DOHH2 (cell line): ENCODE measurements around the gene COMMD10.
"Not testable (repeated sequence)": the region's sequence is repeated elsewhere in the genome, so short reads cannot be mapped to it uniquely, and the experiment has no call there.

Experiments used
- H3F3A ChIP-seq: fragments of 200-600 bp; sonication (generic), shearing (Covaris generic); 2 replicates; pipeline ENCODE4 v1.6.0; 2016; ENCODE audit warnings: antibody characterized with exemption, mild to moderate bottlenecking; ENCODE audit not compliant: control insufficient read depth, insufficient read depth
- H3K27ac ChIP-seq: fragments of 200-600 bp; sonication (generic); 2 replicates; pipeline ENCODE4 v1.5.1; 2014; ENCODE audit warnings: low read depth, mild to moderate bottlenecking, low read length, moderate library complexity
- H3K27me3 ChIP-seq: fragments of 200-600 bp; sonication (generic); 2 replicates; pipeline ENCODE4 v1.6.1; 2014; ENCODE audit warnings: mild to moderate bottlenecking, low read length, mixed read lengths; ENCODE audit not compliant: control insufficient read depth
- H3K36me3 ChIP-seq: fragments of 200-600 bp; sonication (generic); 2 replicates; pipeline ENCODE4 v1.6.1; 2014; ENCODE audit warnings: mild to moderate bottlenecking, low read length, moderate library complexity, mixed read lengths; ENCODE audit not compliant: control insufficient read depth
- H3K4me1 ChIP-seq: fragments of 200-600 bp; sonication (generic); 2 replicates; pipeline ENCODE4 v1.6.1; 2014; ENCODE audit warnings: mild to moderate bottlenecking, low read length, mixed read lengths; ENCODE audit not compliant: control insufficient read depth
- H3K4me2 ChIP-seq: fragments of 200-600 bp; sonication (generic); 2 replicates; pipeline ENCODE4 v1.6.0; 2014; ENCODE audit warnings: mild to moderate bottlenecking, low read length, moderate library complexity
- H3K4me3 ChIP-seq: fragments of 200-600 bp; sonication (generic); 2 replicates; pipeline ENCODE4 v1.5.1; 2014; ENCODE audit warnings: mild to moderate bottlenecking, low read length, mixed read lengths
- H3K79me2 ChIP-seq: fragments of 200-600 bp; sonication (generic); 2 replicates; pipeline ENCODE4 v1.6.1; 2014; ENCODE audit warnings: mild to moderate bottlenecking, low read length, mixed read lengths; ENCODE audit not compliant: control insufficient read depth
- H3K9me2 ChIP-seq: fragments of 200-600 bp; sonication (generic); replicated peaks from 2 replicates; pipeline ENCODE4 v1.6.1; 2014; ENCODE audit warnings: mild to moderate bottlenecking, low read length, mixed read lengths; ENCODE audit not compliant: control insufficient read depth
- H3K9me3 ChIP-seq: fragments of 200-600 bp; sonication (generic); 2 replicates; pipeline ENCODE4 v1.6.1; 2014; ENCODE audit warnings: antibody characterized with exemption, low read length, mixed read lengths; ENCODE audit not compliant: control insufficient read depth, insufficient read depth
- H4K20me1 ChIP-seq: fragments of 200-600 bp; sonication (generic); 2 replicates; pipeline ENCODE4 v1.6.0; 2014; ENCODE audit warnings: low read depth, mild to moderate bottlenecking, antibody characterized with exemption, low read length, moderate library complexity; ENCODE audit not compliant: control insufficient read depth, insufficient read depth
- EZH2phosphoT487 ChIP-seq: fragments of 200-600 bp; sonication (generic); IDR thresholded peaks from 2 replicates; pipeline ENCODE4 v1.6.1; 2017; ENCODE audit warnings: borderline replicate concordance, mild to moderate bottlenecking, antibody characterized with exemption, low read length, moderate library complexity, mixed read lengths
- TF ChIP-seq, protein P1 (sequence below): fragments of 200-600 bp; sonication (generic); IDR thresholded peaks from one replicate; pipeline ENCODE4 v1.5.1; 2014; ENCODE audit warnings: antibody characterized with exemption, mild to moderate bottlenecking, low read depth, low read length; ENCODE audit not compliant: poor library complexity, severe bottlenecking

Gene COMMD10

DNA sequence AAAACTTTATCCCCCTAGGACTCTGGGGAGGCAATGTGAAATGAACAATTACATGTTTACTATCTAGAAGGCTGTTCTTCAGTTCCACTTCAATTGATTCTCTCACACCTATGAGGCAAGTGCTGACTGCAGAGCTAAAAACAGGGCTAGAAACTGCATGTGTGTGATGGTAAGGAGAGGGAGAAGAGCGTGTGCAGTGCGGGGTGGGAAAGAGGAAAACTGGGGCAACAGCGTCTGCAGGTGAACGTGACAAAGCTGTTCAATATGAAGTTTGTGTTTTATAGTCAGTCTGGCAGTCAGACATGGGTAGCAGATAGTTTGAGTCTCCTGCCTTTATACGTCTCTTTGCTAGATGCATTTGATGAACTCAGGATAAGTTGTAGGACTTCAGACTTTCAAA lies 6.6 kb upstream of the COMMD10 start:
- Histone ChIP-seq H3K27me3 (no peaks in the 10 kb centered on the region), H3K9me2 (no peaks in the 10 kb centered on the region), H3K4me1 (peaks cover 28% of the 10 kb centered on the region), H3K9me3 (no peaks in the 10 kb centered on the region), H3F3A (0 out of 2 replicates have a peak, but pooled peaks cover 8% of the 10 kb centered on the region), H3K4me3 (no peak overlapping the region), H3K4me2 (no peak overlapping the region), H3K79me2 (no peaks in the 10 kb centered on the region), H4K20me1 (no peaks in the 10 kb centered on the region), H3K27ac (no peak overlapping the region), H3K36me3 (no peaks in the 10 kb centered on the region)
- TF ChIP-seq, protein P1, sequence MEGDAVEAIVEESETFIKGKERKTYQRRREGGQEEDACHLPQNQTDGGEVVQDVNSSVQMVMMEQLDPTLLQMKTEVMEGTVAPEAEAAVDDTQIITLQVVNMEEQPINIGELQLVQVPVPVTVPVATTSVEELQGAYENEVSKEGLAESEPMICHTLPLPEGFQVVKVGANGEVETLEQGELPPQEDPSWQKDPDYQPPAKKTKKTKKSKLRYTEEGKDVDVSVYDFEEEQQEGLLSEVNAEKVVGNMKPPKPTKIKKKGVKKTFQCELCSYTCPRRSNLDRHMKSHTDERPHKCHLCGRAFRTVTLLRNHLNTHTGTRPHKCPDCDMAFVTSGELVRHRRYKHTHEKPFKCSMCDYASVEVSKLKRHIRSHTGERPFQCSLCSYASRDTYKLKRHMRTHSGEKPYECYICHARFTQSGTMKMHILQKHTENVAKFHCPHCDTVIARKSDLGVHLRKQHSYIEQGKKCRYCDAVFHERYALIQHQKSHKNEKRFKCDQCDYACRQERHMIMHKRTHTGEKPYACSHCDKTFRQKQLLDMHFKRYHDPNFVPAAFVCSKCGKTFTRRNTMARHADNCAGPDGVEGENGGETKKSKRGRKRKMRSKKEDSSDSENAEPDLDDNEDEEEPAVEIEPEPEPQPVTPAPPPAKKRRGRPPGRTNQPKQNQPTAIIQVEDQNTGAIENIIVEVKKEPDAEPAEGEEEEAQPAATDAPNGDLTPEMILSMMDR, result no peak
- TF ChIP-seq EZH2phosphoT487, result no peak

DNA sequence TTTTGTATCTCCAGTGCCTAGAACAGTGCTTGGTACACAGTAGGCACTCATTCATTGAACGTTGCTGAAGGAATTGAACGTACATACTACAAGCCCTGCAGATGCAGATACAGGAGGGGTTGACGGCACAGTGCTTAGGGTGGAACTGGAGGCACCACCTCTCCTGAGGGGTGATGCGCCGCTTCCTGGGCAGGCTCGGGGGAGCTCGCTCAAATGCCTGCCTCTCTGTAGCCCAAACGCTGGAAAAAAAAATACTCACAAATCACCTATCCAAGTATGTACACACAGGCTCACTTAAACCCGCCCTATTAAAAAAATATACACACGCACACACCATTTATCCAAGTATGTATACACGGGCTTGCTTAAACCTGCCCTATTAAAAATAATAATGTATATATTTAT lies 536 bp upstream of the COMMD10 start:
- no peaks in the 10 kb centered on the region for H3K27me3 ChIP-seq
- H3K9me2 ChIP-seq, result no peaks in the 10 kb centered on the region
- H3K36me3 ChIP-seq, result peaks cover 22% of the 10 kb centered on the region
- H3K4me1 ChIP-seq, result peaks cover 17% of the 10 kb centered on the region
- H4K20me1 ChIP-seq, result no peaks in the 10 kb centered on the region
- H3F3A ChIP-seq, result 0 out of 2 replicates have a peak, but pooled peaks cover 5% of the 10 kb centered on the region
- H3K9me3 ChIP-seq, result no peaks in the 10 kb centered on the region
- H3K4me3 ChIP-seq, result peak overlapping the region; percentile 92
- TF ChIP-seq, protein P1, result no peak
- no peak for TF ChIP-seq EZH2phosphoT487
- H3K27ac ChIP-seq, result no peak overlapping the region
- peak overlapping the region; percentile 89 for H3K4me2 ChIP-seq
- peaks cover 55% of the 10 kb centered on the region for H3K79me2 ChIP-seq

DNA sequence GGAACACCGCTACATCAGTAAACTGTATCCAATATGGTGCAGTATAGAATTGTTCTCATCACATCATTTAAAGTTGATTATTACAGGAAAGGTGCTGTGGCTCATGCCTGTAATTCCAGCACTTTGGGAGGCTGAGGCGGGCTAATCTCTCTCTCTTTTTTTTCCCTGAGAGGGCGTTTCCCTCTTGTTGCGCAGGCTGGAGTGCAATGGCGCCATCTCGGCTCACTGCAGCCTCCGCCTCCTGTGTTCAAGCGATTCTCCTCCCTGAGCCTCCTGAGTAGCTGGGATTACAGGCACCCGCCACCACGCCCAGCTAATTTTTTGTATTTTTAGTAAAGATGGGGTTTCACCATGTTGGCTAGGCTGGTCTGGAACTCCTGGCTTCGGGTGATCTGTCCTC lies 1.5 kb downstream of the COMMD10 start:
- Histone ChIP-seq H3K4me1 (peaks cover 17% of the 10 kb centered on the region), H3K36me3 (peaks cover 40% of the 10 kb centered on the region), H3K4me3 (peak overlapping the region; percentile 92), H3K4me2 (peak overlapping the region; percentile 89), H3K79me2 (peaks cover 68% of the 10 kb centered on the region)
- H3K9me3 ChIP-seq, H3K9me2 ChIP-seq, H4K20me1 ChIP-seq, H3K27me3 ChIP-seq, H3F3A ChIP-seq, H3K27ac ChIP-seq: not testable (repeated sequence)

DNA sequence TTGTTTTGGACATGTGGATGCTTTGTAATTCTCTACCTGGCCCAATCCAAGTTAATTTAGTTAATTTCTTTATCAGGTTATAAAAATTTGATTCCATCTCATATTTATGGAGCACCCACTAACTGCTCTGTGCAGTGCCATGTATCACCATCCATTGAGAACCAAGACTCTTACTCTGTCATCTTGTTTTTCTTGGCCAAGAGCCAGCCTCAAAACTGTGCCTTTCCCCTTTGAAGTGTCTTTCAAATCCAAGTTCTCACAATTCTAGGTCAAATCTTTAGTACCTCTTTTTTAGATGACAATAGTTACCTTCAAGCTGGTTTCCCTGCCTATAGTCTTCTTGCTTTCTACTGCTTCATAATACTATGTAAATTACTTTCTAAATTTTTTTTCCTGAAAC lies 3.2 kb downstream of the COMMD10 start:
- no peaks in the 10 kb centered on the region for H3K27me3 ChIP-seq
- H3K36me3 ChIP-seq, result peaks cover 57% of the 10 kb centered on the region
- no peaks in the 10 kb centered on the region for H3K9me2 ChIP-seq
- TF ChIP-seq EZH2phosphoT487, result no peak
- TF ChIP-seq, protein P1, result no peak
- no peaks in the 10 kb centered on the region for H4K20me1 ChIP-seq
- peaks cover 17% of the 10 kb centered on the region for H3K4me1 ChIP-seq
- H3K9me3 ChIP-seq, result no peaks in the 10 kb centered on the region
- peaks cover 68% of the 10 kb centered on the region for H3K79me2 ChIP-seq
- no peak overlapping the region for H3K27ac ChIP-seq
- H3F3A ChIP-seq, result 0 out of 2 replicates have a peak, but pooled peaks cover 4% of the 10 kb centered on the region
- no peak overlapping the region for H3K4me3 ChIP-seq
- H3K4me2 ChIP-seq, result no peak overlapping the region
